Ammon's horn (tissue), 1 donor: ENCODE data around the gene CREM.

Source experiments
- DNase-seq: peaks from one replicate; pipeline ENCODE4 v3.0.0-alpha.2; 2016; ENCODE audit warnings: low spot score

CREM gene

DNA sequence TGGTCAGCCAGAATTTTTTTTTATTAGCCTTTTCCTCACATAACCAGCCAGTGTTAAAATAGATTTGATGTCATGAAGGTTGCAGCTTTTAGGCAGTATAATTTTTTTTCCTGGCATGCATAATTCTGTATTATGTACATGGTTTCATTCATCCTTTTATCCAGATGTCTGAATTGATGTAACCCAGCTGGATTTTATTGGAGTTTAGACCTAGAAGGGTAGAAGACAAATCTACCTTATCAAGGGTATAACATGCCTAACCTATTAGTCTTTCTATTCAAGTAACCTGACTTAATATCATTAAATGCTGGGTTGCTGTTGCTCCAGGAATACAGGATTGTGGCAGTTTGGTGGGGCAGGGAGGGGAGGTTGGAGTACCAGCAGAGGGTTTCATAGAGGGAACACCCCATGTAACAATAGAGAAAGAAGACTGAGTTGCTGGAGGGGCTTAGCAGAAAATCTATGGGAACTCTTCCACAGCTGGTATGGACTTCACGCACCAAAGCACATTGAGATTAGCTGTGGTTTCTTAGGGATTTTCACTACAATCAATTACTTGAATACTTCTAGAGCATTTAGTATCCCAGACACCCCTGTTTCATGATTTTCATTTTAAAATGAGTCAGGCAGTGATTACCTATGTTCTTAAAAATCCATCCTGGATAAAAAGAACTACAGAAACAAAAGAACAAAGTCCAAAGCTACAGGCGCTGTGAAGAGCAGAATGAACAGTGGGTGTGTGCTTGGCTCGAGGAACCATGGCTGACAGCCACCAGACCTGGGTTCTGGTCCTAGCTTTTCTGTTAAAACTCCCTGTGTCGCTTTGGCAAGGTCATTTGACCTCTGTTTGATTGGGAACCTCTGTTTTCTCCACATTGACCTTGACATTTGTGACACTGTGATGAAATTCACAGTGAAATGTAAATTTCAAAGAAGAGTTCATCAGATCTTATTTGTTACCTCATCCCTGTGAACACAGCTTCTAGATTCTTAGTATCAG lies 93.5 kb downstream of the CREM start:
- no peak for DNase-seq

DNA sequence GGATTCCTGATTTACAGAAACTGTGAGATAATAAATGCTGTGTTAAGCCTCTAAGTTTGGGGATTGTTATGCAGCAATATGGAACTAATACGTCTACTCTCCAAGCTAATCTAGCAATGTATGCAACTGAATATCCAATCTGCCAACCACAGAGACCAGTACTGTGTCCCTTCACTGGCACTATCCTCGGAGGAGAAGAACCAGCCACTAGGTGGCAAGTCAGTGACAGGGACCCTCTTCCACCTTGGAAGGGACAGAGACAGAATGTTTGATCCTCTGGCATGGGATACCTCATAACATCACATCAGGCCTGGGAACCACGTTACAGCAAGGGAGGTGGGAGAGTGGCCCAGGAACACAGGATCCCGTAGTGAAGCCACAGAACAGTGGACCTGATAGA lies 96.4 kb downstream of the CREM start:
- no peak for DNase-seq

- no peak for DNase-seq
Observed at GRCh38 chr10:35224045-35224740, 97.5 kb downstream of the CREM start.

- DNase-seq = no peak
Observed at GRCh38 chr10:35225204-35225603, 98.6 kb downstream of the CREM start.

DNA sequence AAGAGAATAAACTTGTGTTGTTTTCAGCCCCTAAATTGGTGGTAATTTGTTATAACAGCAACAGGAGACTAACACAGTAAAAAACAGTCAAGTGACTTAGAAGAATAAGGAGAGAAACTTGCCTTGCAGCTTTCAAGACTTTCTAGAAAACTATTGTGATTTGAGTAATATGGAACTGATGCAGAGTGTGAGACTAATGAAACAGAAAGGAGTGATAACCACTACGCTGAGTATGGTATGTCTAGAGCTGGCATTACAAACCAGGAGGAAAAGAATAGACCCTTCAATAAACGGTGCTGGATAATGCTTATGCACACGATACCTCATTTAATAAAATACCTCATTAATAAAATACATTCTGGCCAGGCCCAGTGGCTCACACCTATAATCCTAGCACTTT lies 99.9 kb downstream of the CREM start:
- no peak for DNase-seq

GRCh38 chr10:35228058-35228457 lies 101.4 kb downstream of the CREM start:
- DNase-seq = no peak

GRCh38 chr10:35231646-35232045 lies 105.0 kb downstream of the CREM start:
- DNase-seq = no peak

- DNase-seq = peak; percentile 67
Observed at GRCh38 chr10:35232527-35232926, 105.9 kb downstream of the CREM start.

DNA sequence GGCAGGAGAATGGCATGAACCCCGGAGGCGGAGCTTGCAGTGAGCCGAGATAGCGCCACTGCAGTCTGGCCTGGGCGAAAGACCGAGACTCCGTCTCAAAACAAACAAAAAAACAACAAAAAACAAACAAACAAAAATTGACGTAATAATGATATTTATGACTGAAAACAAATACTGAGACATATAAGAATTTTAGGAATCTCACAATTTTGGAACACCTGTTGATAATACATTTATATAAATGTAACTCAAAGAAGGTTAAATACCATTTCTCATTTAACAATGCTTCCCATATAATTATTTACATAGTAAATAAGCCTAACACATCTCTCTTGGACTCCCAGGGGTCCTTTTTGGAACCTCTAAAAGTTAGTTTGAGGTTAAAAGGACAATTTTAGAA lies 107.4 kb downstream of the CREM start:
- DNase-seq = no peak

- DNase-seq = no peak
Observed at GRCh38 chr10:35236739-35237138, 110.1 kb downstream of the CREM start.

DNA sequence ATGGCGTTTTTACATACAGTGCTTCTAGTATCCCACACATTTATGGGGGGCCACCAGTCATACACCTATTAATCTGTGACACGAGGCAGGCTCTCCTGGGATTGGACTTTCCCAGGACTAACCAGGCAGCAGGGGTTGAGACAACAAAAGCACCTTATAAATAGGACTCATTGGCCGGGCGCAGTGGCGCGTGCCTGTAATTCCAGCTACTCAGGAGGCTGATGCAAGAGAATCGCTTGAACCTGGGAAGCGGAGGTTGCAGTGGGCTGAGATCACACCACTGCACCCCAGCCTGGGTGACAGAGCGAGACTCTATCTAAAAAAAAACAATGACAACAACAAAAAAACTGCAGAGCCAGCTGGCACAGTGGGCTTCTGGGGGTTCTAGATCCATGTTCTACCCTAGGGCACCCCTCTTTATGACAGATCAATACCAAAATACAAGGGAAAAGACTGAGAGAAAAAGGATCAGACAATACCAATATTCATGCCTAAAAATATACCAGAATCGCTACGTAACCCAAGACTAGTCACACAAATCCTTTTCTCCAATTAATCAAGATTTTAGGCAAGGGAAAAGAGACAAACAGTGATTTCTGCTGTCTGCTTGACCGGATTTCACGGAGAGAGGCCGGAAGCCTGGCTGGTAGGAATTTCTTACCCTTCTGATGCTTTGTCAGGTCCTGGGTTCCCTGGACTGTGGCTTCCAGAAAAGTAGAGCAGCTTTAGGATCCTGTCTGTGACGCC lies 111.3 kb downstream of the CREM start:
- DNase-seq = no peak

DNA sequence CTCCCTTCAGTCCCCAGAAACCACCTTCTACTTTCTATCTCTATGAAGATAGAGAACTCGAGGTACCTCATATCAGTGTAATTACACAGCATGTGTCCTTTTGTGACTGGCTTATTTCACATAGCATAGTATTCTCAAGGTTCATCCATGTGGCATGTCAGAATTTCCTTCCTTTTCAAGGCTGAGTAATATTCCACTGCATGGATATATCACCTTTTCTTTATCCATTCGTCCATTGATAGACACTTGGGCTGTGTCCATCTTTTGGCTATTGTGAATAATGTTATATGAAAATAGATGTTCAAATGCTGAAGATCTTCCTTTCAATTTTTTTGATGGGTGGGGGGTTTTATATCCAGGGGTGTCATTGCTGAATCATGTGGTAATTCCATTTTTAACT lies 117.9 kb downstream of the CREM start:
- no peak for DNase-seq

DNA sequence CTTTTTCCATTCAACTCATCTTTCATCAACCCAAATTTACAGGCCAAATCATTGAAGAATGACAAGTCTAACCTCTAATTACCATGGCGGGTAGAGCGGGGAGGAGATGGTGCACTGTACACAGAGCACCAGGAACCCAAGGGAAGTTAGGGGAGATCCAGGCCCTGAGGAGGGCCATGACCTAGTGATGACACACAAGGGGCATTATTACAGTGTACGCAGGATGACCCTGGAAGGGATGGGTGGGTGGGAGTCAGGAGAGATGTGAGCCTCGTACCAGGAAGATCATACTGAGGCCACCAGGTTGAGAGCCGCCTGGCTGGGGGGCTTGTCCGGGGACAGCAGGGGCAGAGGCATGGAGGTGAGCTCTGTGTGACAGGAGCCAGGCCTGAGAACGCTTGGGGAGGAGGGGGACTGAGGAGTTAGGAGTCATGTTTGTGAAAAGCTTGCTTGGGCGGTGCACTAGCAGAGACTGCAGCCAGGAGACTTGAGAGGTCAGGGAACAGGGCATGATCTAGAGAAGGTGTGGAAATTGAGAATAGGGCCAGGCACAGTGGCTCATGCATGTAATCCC lies 120.2 kb downstream of the CREM start:
- DNase-seq = no peak

- no peak for DNase-seq
Observed at GRCh38 chr10:35251373-35252100, 124.9 kb downstream of the CREM start.

DNA sequence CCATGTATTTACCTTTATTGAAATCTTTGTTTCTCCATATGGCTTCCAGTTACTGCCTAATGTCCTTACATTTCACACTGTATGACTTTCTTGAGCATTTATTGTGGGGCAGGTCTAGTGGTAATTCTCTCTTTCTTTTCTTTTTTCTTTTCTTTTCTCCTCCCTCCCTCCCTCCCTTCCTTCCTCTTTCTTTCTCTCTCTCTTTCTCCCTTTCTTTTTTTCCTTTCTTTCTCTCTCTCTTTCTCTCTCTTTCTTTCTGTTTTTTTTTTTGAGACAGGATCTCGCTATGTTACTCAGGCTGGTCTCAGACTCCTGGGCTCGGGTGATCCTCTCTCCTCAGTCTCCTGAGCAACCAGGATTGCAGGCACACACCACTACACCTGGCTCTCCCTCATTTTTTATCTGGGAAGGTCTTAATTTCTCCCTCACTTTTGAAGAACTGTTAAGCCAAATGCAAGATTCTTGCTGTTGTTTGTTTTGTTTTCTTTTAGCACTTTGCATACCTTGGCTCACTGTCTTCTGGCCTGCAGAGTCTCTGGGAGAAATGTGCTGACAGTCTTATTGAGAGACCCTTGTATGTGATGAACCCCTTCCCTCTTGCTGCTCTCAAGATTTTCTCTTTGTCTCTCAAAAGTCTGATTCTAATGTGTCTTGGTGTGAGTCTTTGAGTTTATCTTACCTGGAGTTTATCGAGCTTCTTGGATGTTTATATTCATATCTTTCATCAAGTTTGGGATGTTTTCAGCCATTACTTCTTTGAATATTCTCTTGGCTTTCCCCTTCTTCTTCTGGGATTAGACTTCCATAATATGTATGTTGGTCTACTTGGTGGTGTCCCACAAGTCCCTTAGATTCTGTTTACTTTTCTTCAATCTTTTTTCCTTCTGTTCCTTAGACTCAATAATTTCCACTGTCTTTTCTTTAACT lies 130.7 kb downstream of the CREM start:
- DNase-seq = no peak

DNA sequence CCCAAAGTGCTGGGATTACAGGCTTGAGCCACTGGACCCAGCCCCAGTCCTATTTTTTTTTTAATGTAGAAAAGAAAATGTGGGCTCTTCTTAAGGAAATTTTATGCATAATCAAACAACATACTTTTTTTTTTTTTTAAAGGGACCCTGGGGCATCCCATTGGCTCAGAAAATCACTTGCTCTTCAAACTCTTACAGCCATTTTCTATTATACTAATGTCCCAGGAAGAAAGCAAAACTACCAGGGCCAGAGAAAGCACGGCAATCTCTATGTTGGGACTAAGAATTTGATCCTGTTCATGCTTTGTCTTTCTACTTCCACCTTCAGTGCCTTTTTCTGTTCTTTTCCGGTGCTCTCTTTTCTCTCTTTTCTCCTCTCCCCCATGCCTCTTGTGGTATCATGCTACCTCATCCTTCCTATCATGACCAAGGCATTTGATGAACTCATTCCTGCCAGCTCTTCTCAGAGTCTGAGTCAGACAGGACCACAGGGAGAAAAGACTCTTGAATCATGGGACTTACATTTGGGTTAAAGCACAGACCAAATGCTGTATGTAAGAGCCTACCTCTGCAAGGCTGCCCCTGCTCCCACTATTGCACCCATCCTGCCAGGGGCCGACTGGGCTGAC lies 133.2 kb downstream of the CREM start:
- no peak for DNase-seq

GRCh38 chr10:35262436-35262835 lies 135.8 kb downstream of the CREM start:
- DNase-seq = no peak
